Brain microvascular endothelial cell (primary cell): ENCODE results near the gene LENG8.

ENCODE experiments used
- DNase-seq: peaks from one replicate; pipeline ENCODE4 v3.0.0-alpha.2; 2020
- H3K27ac ChIP-seq: fragments of 250-450 bp; sonication (Bioruptor Pico); 2 replicates; pipeline ENCODE4 v1.5.1; 2020; ENCODE audit warnings: mild to moderate bottlenecking, moderate library complexity
- H3K27me3 ChIP-seq: fragments of 250-450 bp; sonication (Bioruptor Pico); replicated peaks from 2 replicates; pipeline ENCODE4 v1.5.1; 2020; ENCODE audit warnings: mild to moderate bottlenecking
- H3K36me3 ChIP-seq: fragments of 250-450 bp; sonication (Bioruptor Pico); replicated peaks from 2 replicates; pipeline ENCODE4 v1.5.1; 2020; ENCODE audit warnings: mild to moderate bottlenecking
- H3K4me3 ChIP-seq: 2 replicates; pipeline ENCODE4 v1.5.1; 2011; ENCODE audit warnings: low read depth, mild to moderate bottlenecking, control low read depth, low read length, moderate library complexity
- CTCF ChIP-seq: IDR thresholded peaks from 2 replicates; pipeline ENCODE4 v1.5.1; 2011; ENCODE audit warnings: low read depth, mild to moderate bottlenecking, moderate library complexity, low read length, control low read depth, inconsistent platforms; ENCODE audit errors: missing control alignments
- in situ Hi-C: cut with HindIII; loops from 2 replicates; pipeline ENCODE4 v1.10.0; 2017; ENCODE audit warnings: low sequenced_read_pairs, low pct_ligation_motif_present

The LENG8 gene

DNA sequence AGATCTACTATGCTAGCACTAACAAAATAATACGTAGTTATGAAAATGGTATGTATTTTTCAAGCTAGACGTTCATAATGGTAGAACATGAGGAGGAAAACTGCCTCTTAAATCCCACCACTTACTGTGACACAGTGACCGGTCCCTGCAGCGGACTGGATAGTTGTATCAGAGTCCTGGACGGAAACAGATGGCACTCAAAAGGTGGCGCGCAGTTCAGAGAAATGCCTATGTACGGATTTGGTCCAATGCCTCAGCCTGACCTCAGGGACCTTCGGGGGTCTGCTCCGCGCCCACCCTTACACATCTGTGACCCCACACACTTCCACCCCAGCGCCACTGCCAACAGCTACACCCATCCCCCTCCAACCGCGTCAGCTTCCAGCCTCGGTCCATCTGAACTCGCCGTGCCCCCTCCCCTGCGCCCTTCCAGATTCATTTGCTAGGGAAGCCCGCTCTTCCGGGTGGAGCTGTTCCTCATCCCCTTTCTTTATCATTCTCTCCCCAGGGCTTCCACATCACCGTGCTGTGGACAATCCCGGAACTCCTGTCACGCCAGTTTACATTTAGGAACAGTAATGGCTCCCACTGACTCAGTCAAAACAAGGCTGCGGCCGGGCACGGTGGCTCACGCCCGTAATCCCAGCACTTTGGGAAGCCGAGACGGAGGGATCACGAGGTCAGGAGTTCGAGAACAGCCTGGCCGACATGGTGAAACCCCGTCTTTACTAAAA lies 792 bp upstream of the LENG8 start:
- H3K4me3 ChIP-seq, result peak overlapping the region; percentile 94
- peak overlapping the region; percentile 92 for H3K27ac ChIP-seq
- in situ Hi-C loops, result no loop called here
- H3K36me3 ChIP-seq, result peaks cover 31% of the 10 kb centered on the region
- no peak for TF ChIP-seq CTCF
- no peaks in the 10 kb centered on the region for H3K27me3 ChIP-seq
- peak; percentile 35 for DNase-seq

- Histone ChIP-seq H3K4me3 (peak overlapping the region; percentile 94), H3K27ac (peak overlapping the region; percentile 92), H3K36me3 (peaks cover 45% of the 10 kb centered on the region), H3K27me3 (no peaks in the 10 kb centered on the region)
- in situ Hi-C loops, result no loop called here
- DNase-seq, result peak; percentile 25
- TF ChIP-seq CTCF, result no peak
Measured at GRCh38 chr19:54449701-54450069, 686 bp downstream of the LENG8 start.

DNA sequence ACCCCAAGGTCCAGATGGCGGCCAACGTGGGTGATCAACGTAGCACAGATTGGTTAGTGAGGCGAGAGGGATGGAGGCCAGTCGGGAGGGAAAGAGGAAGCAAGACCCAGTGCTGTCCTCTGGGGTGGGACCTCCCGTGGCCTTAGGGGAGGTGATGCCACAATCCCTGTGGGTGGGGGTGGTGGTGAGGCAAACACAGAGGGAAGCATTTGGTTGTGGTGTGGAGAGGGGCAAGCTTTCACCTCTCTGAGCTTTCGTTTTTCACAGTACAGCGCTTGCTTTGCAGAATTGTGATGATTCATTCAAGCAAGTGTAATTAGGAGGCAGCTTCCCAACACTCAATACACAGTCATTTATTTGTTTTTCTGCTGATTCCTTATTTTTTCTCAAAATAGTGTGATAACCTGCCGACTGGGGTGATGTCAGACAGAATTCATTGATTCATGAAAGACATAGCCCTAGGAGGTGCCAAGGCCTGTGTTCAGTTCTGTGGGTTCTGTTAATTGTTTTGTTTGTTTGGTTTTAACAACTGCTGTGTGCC lies 2.4 kb downstream of the LENG8 start:
- Histone ChIP-seq H3K4me3 (peak overlapping the region; percentile 29), H3K36me3 (peaks cover 55% of the 10 kb centered on the region), H3K27me3 (no peaks in the 10 kb centered on the region), H3K27ac (peak overlapping the region; percentile 9)
- TF ChIP-seq CTCF, result no peak
- DNase-seq, result peak; percentile 27
- in situ Hi-C loops, result no loop called here

DNA sequence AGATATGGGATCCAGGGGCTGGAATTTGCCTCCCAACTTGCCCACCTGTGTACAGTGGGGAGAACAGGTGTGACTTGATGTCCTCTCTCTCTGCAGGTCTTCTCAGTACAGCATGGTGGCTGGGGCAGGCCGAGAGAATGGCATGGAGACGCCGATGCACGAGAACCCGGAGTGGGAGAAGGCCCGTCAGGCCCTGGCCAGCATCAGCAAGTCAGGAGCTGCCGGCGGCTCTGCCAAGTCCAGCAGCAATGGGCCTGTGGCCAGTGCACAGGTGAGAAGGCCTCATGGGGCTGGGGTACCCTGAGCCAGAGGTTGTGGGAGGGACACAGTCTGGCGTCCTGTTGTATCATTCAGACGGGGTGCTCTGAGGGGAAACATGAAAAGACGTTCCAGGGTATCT lies 3.0 kb downstream of the LENG8 start:
- no peak overlapping the region for H3K4me3 ChIP-seq
- peak overlapping the region; percentile 9 for H3K27ac ChIP-seq
- DNase-seq, result no peak
- no peak for TF ChIP-seq CTCF
- no peaks in the 10 kb centered on the region for H3K27me3 ChIP-seq
- in situ Hi-C loops, result no loop called here
- H3K36me3 ChIP-seq, result peaks cover 61% of the 10 kb centered on the region

GRCh38 chr19:54452626-54453025 lies 3.6 kb downstream of the LENG8 start:
- in situ Hi-C loops, result no loop called here
- Histone ChIP-seq H3K4me3 (no peak overlapping the region), H3K36me3 (peaks cover 67% of the 10 kb centered on the region), H3K27me3 (no peaks in the 10 kb centered on the region), H3K27ac (no peak overlapping the region)
- DNase-seq, result no peak
- TF ChIP-seq CTCF, result no peak
